Type B pancreatic cell (in vitro differentiated cells): ENCODE results near the gene TCEANC. TPM values are rescaled to one million over a fixed set of nuclear protein-coding genes. Genes with fewer than 3 reads are reported as not detected.
"Not testable (repeated sequence)": the region's sequence is repeated elsewhere in the genome, so short reads cannot be mapped to it uniquely, and the experiment has no call there.

Experiments used
- DNase-seq: peaks from one replicate; pipeline ENCODE4 v3.0.0; 2021; ENCODE audit warnings: mixed read lengths; ENCODE audit not compliant: unreplicated experiment; ENCODE audit errors: extremely low spot score
- H3K27ac Mint-ChIP-seq: 2 replicates; pipeline ENCODE4 v1.8.0; 2021; ENCODE audit warnings: mild to moderate bottlenecking, mixed read lengths
- H3K27me3 Mint-ChIP-seq: 2 replicates; pipeline ENCODE4 v1.8.0; 2021; ENCODE audit warnings: mixed read lengths
- H3K36me3 Mint-ChIP-seq: 2 replicates; pipeline ENCODE4 v1.8.0; 2021; ENCODE audit warnings: mixed read lengths
- H3K4me1 Mint-ChIP-seq: one replicate; pipeline ENCODE4 v1.8.0; 2021; ENCODE audit warnings: mixed read lengths; ENCODE audit not compliant: unreplicated experiment
- H3K4me3 Mint-ChIP-seq: 2 replicates; pipeline ENCODE4 v1.8.0; 2021; ENCODE audit warnings: mild to moderate bottlenecking, mixed read lengths
- H3K9me3 Mint-ChIP-seq: 2 replicates; pipeline ENCODE4 v1.8.0; 2021; ENCODE audit warnings: mixed read lengths
- total RNA-seq: library from RNA; stranded (reverse); gene quantifications from 2 replicates; pipeline ENCODE4 v1.2.1, GENCODE V29; 2021; ENCODE audit warnings: low replicate concordance
- TF ChIP-seq, protein P1 (sequence below): fragments of 200-600 bp; sonication (generic); conservative IDR thresholded peaks from 2 replicates; pipeline ENCODE4 v1.5.0; 2021; ENCODE audit warnings: antibody characterized with exemption, mild to moderate bottlenecking

The TCEANC gene
- total RNA-seq, 1 donor from 2014 or later: 4.6 TPM

DNA sequence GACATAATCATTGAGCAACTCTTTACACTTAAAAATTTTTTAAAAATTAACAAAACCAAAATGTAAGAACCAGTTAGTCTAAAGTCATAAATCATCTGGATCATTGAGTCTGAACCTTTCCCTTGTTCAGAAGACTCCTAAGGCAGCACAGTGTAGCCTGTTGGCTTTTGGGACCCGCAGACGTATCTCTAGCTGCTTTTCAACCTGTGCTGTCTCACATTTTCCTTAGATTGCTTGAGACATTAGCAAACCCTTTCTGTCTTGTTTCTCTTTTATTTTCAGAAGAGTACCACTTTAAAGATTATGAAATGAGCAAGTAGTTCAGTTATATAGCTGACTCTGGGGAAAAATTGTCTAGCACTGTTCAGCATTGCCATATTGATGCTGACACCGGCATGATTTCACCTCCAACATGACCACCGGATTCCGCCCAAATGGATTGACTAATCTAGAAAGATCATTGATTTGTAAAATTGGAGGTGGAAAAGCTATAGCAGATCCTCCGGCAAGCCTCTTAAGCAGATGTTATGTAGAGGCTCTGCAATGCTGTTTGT is 8.9 kb downstream of the TCEANC start:
- H3K27ac Mint-ChIP-seq: no peak overlapping the region
- DNase-seq: no peak
- no peaks in the 10 kb centered on the region for H3K9me3 Mint-ChIP-seq
- no peak overlapping the region for H3K4me3 Mint-ChIP-seq
- no peaks in the 10 kb centered on the region for H3K27me3 Mint-ChIP-seq
- TF ChIP-seq, protein P1, sequence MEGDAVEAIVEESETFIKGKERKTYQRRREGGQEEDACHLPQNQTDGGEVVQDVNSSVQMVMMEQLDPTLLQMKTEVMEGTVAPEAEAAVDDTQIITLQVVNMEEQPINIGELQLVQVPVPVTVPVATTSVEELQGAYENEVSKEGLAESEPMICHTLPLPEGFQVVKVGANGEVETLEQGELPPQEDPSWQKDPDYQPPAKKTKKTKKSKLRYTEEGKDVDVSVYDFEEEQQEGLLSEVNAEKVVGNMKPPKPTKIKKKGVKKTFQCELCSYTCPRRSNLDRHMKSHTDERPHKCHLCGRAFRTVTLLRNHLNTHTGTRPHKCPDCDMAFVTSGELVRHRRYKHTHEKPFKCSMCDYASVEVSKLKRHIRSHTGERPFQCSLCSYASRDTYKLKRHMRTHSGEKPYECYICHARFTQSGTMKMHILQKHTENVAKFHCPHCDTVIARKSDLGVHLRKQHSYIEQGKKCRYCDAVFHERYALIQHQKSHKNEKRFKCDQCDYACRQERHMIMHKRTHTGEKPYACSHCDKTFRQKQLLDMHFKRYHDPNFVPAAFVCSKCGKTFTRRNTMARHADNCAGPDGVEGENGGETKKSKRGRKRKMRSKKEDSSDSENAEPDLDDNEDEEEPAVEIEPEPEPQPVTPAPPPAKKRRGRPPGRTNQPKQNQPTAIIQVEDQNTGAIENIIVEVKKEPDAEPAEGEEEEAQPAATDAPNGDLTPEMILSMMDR: no peak
- H3K36me3 Mint-ChIP-seq: no peaks in the 10 kb centered on the region
- H3K4me1 Mint-ChIP-seq: peaks cover 8% of the 10 kb centered on the region

DNA sequence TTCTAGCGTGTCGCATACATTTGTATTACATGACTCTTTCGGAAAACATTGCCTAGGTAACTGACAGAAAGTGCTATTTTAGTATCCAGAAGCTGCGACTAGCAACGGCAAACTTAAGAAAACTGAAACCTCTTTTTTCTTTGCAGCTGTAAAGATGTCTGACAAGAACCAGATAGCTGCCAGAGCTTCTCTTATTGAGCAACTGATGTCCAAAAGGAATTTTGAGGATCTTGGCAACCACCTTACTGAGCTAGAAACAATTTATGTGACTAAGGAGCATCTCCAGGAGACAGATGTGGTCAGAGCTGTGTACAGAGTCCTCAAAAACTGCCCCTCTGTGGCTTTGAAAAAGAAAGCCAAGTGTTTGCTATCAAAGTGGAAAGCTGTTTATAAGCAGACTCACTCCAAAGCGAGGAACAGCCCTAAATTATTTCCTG is 9.4 kb downstream of the TCEANC start:
- no peak overlapping the region for H3K27ac Mint-ChIP-seq
- peaks cover 8% of the 10 kb centered on the region for H3K4me1 Mint-ChIP-seq
- no peaks in the 10 kb centered on the region for H3K9me3 Mint-ChIP-seq
- H3K36me3 Mint-ChIP-seq: no peaks in the 10 kb centered on the region
- H3K27me3 Mint-ChIP-seq: no peaks in the 10 kb centered on the region
- no peak for DNase-seq
- no peak overlapping the region for H3K4me3 Mint-ChIP-seq
- TF ChIP-seq, protein P1: no peak

DNA sequence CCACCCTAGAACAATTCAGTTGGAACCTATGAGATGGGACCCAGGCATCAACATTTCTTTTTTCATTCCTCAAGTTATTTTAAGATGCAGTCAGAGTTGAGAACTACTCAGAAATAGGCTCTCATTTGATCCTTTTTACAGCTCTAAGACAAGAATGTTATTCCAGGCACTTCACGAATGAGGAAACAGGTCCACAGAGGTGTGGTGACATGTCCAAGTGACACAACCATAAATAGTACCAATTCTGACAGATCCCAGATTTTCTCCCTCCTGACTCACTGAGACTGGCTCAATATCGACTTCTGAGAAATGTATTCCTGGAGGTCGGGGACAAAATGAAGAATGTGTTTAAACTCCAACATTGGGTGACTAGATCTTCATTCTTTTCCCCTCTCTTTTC is 11.1 kb downstream of the TCEANC start:
- Mint-ChIP-seq H3K4me3 (no peak overlapping the region), H3K36me3 (no peaks in the 10 kb centered on the region)

DNA sequence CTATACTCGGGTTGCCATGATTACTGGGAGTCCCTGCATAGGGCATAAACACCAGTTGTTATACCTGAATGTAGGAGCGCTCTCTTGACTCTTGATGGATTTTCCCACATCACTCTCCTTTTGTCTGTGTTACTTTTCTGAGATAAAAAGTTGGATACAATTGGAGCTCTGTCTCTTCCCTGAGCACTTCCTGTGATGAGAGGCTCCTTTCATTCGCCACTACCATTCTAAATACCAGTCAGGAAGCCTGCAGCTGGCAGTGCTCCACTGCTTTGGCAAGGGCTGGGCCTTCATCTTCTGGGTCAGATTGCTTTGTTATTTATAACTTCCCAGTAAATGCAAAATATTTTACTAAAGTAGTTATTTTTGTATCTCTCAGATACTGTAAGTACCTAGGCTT is 13.9 kb downstream of the TCEANC start:
- Mint-ChIP-seq H3K9me3 (no peaks in the 10 kb centered on the region), H3K4me3 (no peak overlapping the region), H3K36me3 (no peaks in the 10 kb centered on the region), H3K27me3 (no peaks in the 10 kb centered on the region), H3K4me1 (no peaks in the 10 kb centered on the region), H3K27ac (peak overlapping the region; percentile 19)
- TF ChIP-seq, protein P1: no peak
- DNase-seq: no peak

More for the DNA sequence above, 11.1 kb downstream of the TCEANC start:
- peak overlapping the region; percentile 80 for H3K27ac Mint-ChIP-seq
- no peaks in the 10 kb centered on the region for H3K9me3 Mint-ChIP-seq
- peaks cover 2% of the 10 kb centered on the region for H3K4me1 Mint-ChIP-seq
- TF ChIP-seq, protein P1: no peak
- H3K27me3 Mint-ChIP-seq: no peaks in the 10 kb centered on the region
- no peak for DNase-seq

DNA sequence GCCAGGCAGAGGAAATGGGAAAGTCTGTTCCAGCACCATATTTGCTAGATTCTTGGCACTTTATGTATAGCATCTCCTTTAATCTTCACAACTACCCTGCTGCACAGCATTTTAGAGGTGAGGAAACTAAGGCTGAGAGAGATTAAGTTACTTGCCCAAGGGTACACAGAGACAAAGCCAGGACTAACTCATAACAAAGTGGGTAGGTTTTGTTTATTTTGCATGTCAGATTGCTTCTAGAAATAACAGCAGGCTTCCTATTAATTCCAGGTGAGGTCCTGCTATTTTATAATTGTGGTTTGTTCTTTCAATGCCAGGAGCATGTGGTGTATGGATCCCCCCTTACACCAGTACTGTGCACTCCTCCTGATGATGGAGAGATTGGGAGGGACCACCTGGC is 15.0 kb downstream of the TCEANC start:
- H3K4me1 Mint-ChIP-seq: no peaks in the 10 kb centered on the region
- DNase-seq: no peak
- H3K27ac Mint-ChIP-seq: peak overlapping the region; percentile 55
- TF ChIP-seq, protein P1: no peak
- H3K27me3 Mint-ChIP-seq: no peaks in the 10 kb centered on the region
- no peak overlapping the region for H3K4me3 Mint-ChIP-seq
- no peaks in the 10 kb centered on the region for H3K9me3 Mint-ChIP-seq
- H3K36me3 Mint-ChIP-seq: no peaks in the 10 kb centered on the region

DNA sequence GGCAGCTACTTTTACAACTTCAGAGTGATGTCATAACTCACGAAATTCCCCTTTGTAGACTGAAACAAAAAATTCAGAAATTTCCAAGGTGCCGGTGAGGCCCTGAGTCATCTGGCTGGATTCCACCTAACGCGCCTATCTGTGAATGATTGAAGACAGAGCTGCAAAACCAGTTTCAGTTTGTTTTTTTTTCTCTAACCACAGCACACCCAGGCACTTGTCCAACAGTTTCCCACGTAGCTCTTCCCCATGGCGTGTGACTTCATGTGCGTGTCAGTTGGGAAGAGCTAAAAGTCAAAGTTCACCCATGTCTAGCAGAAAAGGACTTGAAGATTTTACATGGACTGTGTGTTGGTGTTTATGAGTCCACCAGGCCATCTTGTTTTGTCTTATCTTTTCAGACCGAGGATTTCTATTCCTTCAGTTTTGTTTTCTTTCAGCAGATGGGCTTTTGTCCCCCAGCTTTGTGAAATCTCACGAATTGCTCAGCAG is 16.4 kb downstream of the TCEANC start:
- Mint-ChIP-seq H3K27ac (peak overlapping the region; percentile 98), H3K27me3 (no peaks in the 10 kb centered on the region), H3K36me3 (no peaks in the 10 kb centered on the region), H3K4me3 (peak overlapping the region; percentile 71), H3K9me3 (no peaks in the 10 kb centered on the region), H3K4me1 (no peaks in the 10 kb centered on the region)
- no peak for DNase-seq
- TF ChIP-seq, protein P1: no peak

DNA sequence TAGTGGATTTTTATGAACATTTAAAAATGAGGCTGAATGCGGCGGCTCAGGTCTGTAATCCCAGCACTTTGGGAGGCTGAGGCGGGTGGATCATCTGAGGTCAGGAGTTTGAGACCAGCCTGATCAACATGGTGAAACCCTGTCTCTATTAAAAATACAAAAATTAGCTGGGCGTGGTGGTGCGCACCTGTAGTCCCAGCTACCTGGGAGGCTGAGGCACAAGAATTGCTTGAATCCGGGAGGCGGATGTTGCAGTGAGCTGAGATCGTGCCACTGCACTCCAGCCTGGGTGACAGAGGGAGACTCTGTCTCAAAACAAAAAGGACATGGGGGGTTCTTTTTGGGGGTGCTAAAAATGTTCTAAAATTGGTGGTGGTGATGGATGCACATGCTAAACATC is 16.8 kb downstream of the TCEANC start:
- H3K36me3 Mint-ChIP-seq, H3K4me3 Mint-ChIP-seq, H3K27me3 Mint-ChIP-seq, H3K4me1 Mint-ChIP-seq, DNase-seq, H3K9me3 Mint-ChIP-seq: not testable (repeated sequence)
- H3K27ac Mint-ChIP-seq: peak overlapping the region; percentile 98
